ENCODE results near the gene MACROH2A1. TPM values are rescaled to one million over a fixed set of nuclear protein-coding genes. Genes with fewer than 3 reads are reported as not detected.

The MACROH2A1 gene
- polyA plus RNA-seq, 2 of the 4 experiments (the other 2 are of a cell fraction): 158 to 172 TPM

- TF ChIP-seq HES2 (IDR thresholded peaks at IDR 0.05): no peak
These were observed 12.0 kb downstream of the MACROH2A1 start (continued) for GRCh38 chr5:135386886-135387628.

- POLR2A ChIA-PET: no interaction called here
- no peak for DNase-seq (ENCODE audit: low read depth in 1 of 2, low spot score in 1 of 2)
- 90% methylated on average over 3 of the region's 3 CpGs for WGBS (ENCODE audit: missing lambda C conversion rate)
- no peak for FAIRE-seq
- no peaks in the 10 kb centered on the region for H3K9me3 ChIP-seq
- TF ChIP-seq ESRRA (IDR thresholded peaks at IDR 0.05; ENCODE audit: borderline replicate concordance, low read length) (no peak), RAD21 (conservative IDR thresholded peaks at IDR 0.05 in 1 of 2, IDR thresholded peaks at IDR 0.05 in 1 of 2) (no peak), HOXB13 (CRISPR knock-in tag; IDR thresholded peaks at IDR 0.05; ENCODE audit: low read depth) (no peak), HEYL (CRISPR knock-in tag; IDR thresholded peaks at IDR 0.05) (no peak)
- no peak overlapping the region; the same call in 2 of the 3 replicates for H3K4me2 ChIP-seq
- H3K27ac ChIP-seq: peak overlapping the region in 1 of 2 experiments; percentile 81; a peak in 2 of 6 replicates
- CTCF ChIA-PET: interaction anchor here (1.5 to 1.8 kb wide), 2 partner anchors 9 kb away, joined by 3 to 4 read pairs; no protein-coding TSS in a partner anchor
- H3K4me1 ChIP-seq: peaks cover 22% of the 10 kb centered on the region
- ATAC-seq: no peak
- no peak overlapping the region for H3K4me3 ChIP-seq
These were observed 12.9 kb downstream of the MACROH2A1 start for GRCh38 chr5:135386096-135386495.

GRCh38 chr5:135385576-135385975, 13.5 kb downstream of the MACROH2A1 start:
- FAIRE-seq (no peak), ATAC-seq (no peak), DNase-seq (ENCODE audit: low read depth in 1 of 2, low spot score in 1 of 2) (no peak)
- H3K4me1 ChIP-seq: peaks cover 22% of the 10 kb centered on the region
- H3K27ac ChIP-seq: no peak overlapping the region
- ChIA-PET POLR2A (no interaction called here), CTCF (interaction anchor here (1.1 to 1.5 kb wide), 2 partner anchors 9 to 360 kb away, joined by 3 read pairs; no protein-coding TSS in a partner anchor)
- no peak overlapping the region for H3K4me3 ChIP-seq
- 90% methylated on average over 3 of the region's 3 CpGs for WGBS (ENCODE audit: missing lambda C conversion rate)
- no peak overlapping the region for H3K4me2 ChIP-seq
- no peak for TF ChIP-seq JUN (IDR thresholded peaks at IDR 0.05)
- no peak for TF ChIP-seq ZNF302 (CRISPR knock-in tag; IDR thresholded peaks at IDR 0.05)
- TF ChIP-seq ZFP36 (IDR thresholded peaks at IDR 0.05; ENCODE audit: borderline replicate concordance, partially characterized antibody): no peak
- TF ChIP-seq RCOR1 (IDR thresholded peaks at IDR 0.05; ENCODE audit: low read depth, low read length): no peak
- TF ChIP-seq HES2 (IDR thresholded peaks at IDR 0.05): no peak
- no peaks in the 10 kb centered on the region for H3K9me3 ChIP-seq

- FAIRE-seq: no peak
- ChIA-PET POLR2A (no interaction called here), CTCF (interaction anchor here (1.1 to 1.5 kb wide), 2 partner anchors 8 to 360 kb away, joined by 3 read pairs; no protein-coding TSS in a partner anchor)
- no peaks in the 10 kb centered on the region for H3K9me3 ChIP-seq
- H3K4me3 ChIP-seq: no peak overlapping the region
- peaks cover 28% of the 10 kb centered on the region for H3K4me1 ChIP-seq
- no peak overlapping the region for H3K27ac ChIP-seq
- TF ChIP-seq JUNB (IDR thresholded peaks at IDR 0.05) (no peak), ELK1 (IDR thresholded peaks at IDR 0.05; ENCODE audit: low read depth, low read length) (no peak), CBX2 (IDR thresholded peaks at IDR 0.05; ENCODE audit: borderline replicate concordance, low read depth) (no peak), HOXB13 (CRISPR knock-in tag; IDR thresholded peaks at IDR 0.05; ENCODE audit: low read depth) (no peak), TP53 (CRISPR knock-in tag; IDR thresholded peaks at IDR 0.05) (no peak), BHLHE40 (IDR thresholded peaks at IDR 0.05; ENCODE audit: low read depth, low read length) (no peak), CTCF (IDR thresholded peaks at IDR 0.05) (no peak), MYC (IDR thresholded peaks at IDR 0.05; ENCODE audit: borderline replicate concordance, low read length) (no peak), KDM5A (IDR thresholded peaks at IDR 0.05) (no peak)
- no peak overlapping the region for H3K4me2 ChIP-seq
- ATAC-seq: no peak
- no peak for DNase-seq (ENCODE audit: low read depth in 1 of 2, low spot score in 1 of 2)
These were observed 14.1 kb downstream of the MACROH2A1 start for GRCh38 chr5:135384898-135385297.
